ENCODE data around the gene CPEB3. TPM values are rescaled to one million over a fixed set of nuclear protein-coding genes. Genes with fewer than 3 reads are reported as not detected.

Gene CPEB3
- total and polyA plus RNA-seq, 4 donors, result 2.1 to 8.4 (median 5.1) TPM

- no peak for DNase-seq (ENCODE audit: low spot score)
- Histone ChIP-seq H3K9me3 (ENCODE audit: control insufficient read depth in 4 of 4, low read length in 3 of 4) (no peaks in the 10 kb centered on the region), H3K9ac (ENCODE audit: low read depth in 1 of 2, low read length in 2 of 2) (no peak overlapping the region), H3K36me3 (ENCODE audit: control insufficient read depth in 4 of 4, insufficient read depth in 3 of 4, low read depth in 1 of 4, low read length in 3 of 4) (peaks cover 0 to 24% (median 20%) of the 10 kb centered on the region in 4 donors), H3K4me3 (ENCODE audit: low read depth in 1 of 3, low read length in 3 of 3) (no peak overlapping the region), H3K27ac (ENCODE audit: low read depth in 1 of 2, low read length in 2 of 2) (no peak overlapping the region), H3K27me3 (ENCODE audit: control insufficient read depth in 4 of 4, insufficient read depth in 4 of 4, low read length in 3 of 4) (no peaks in the 10 kb centered on the region), H3K4me1 (ENCODE audit: control insufficient read depth in 4 of 4, insufficient read depth in 4 of 4, low read length in 3 of 4) (peaks cover 2 to 13% (median 6%) of the 10 kb centered on the region in 4 donors)
- TF ChIP-seq RAD21 (IDR thresholded peaks at IDR 0.05) (peak in 1 of 2 donors; percentile 55), RXRA (IDR thresholded peaks at IDR 0.05) (peak in 1 of 2 donors; percentile 27), GABPA (IDR thresholded peaks at IDR 0.05 in 1 of 2, conservative IDR thresholded peaks at IDR 0.05 in 1 of 2) (no peak), CTCF (IDR thresholded peaks at IDR 0.05; ENCODE audit: low read depth, low read length, missing input control) (no peak), FOXA2 (IDR thresholded peaks at IDR 0.05) (peak; percentile 46), HNF4A (conservative IDR thresholded peaks at IDR 0.05) (peak in 1 of 2 donors; percentile 27)
- TF ChIP-seq, protein P1, sequence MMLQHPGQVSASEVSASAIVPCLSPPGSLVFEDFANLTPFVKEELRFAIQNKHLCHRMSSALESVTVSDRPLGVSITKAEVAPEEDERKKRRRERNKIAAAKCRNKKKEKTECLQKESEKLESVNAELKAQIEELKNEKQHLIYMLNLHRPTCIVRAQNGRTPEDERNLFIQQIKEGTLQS (IDR thresholded peaks at IDR 0.05), result peak; percentile 22
These were observed 208.1 kb downstream of the CPEB3 start for GRCh38 chr10:92082583-92083280.

- no peak for TF ChIP-seq FOXA1 (IDR thresholded peaks at IDR 0.05)
- TF ChIP-seq CTCF (IDR thresholded peaks at IDR 0.05; ENCODE audit: low read depth, low read length, missing input control), result no peak
- peaks cover 2 to 27% (median 23%) of the 10 kb centered on the region in 4 donors for H3K36me3 ChIP-seq (ENCODE audit: control insufficient read depth in 4 of 4, insufficient read depth in 3 of 4, low read depth in 1 of 4, low read length in 3 of 4)
- H3K4me1 ChIP-seq (ENCODE audit: control insufficient read depth in 4 of 4, insufficient read depth in 4 of 4, low read length in 3 of 4), result peaks cover 2 to 9% (median 5%) of the 10 kb centered on the region in 4 donors
- DNase-seq (ENCODE audit: low spot score), result no peak
- no peak overlapping the region for H3K9ac ChIP-seq (ENCODE audit: low read depth in 1 of 2, low read length in 2 of 2)
- no peaks in the 10 kb centered on the region for H3K27me3 ChIP-seq (ENCODE audit: control insufficient read depth in 4 of 4, insufficient read depth in 4 of 4, low read length in 3 of 4)
- no peaks in the 10 kb centered on the region for H3K9me3 ChIP-seq (ENCODE audit: control insufficient read depth in 4 of 4, low read length in 3 of 4)
- no peak overlapping the region for H3K27ac ChIP-seq (ENCODE audit: low read depth in 1 of 2, low read length in 2 of 2)
- H3K4me3 ChIP-seq (ENCODE audit: low read depth in 1 of 3, low read length in 3 of 3), result no peak overlapping the region
These were observed 209.2 kb downstream of the CPEB3 start for GRCh38 chr10:92081641-92082040.

DNA sequence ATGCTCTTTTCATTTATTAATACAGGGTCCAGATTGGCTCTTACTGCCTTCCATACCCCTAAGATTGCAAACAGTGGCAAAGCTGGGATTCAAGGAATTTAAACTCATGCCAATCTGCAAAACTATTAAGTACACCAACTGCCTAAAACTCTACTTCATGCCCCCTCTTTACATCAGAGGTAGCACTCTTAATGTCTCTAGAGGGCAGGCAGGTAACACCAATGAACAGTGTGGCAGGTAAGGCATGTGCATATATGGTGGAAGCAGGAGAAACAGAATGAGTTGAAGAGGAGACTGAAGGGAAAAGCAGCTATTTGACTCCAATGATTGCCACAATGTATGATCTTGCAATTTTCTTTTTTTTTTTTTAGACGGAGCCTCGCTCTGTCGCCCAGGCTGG is 210.6 kb downstream of the CPEB3 start:
- no peak for DNase-seq (ENCODE audit: low spot score)
- Histone ChIP-seq H3K27ac (ENCODE audit: low read depth in 1 of 2, low read length in 2 of 2) (no peak overlapping the region), H3K9me3 (ENCODE audit: control insufficient read depth in 4 of 4, low read length in 3 of 4) (no peaks in the 10 kb centered on the region), H3K27me3 (ENCODE audit: control insufficient read depth in 4 of 4, insufficient read depth in 4 of 4, low read length in 3 of 4) (no peaks in the 10 kb centered on the region), H3K4me1 (ENCODE audit: control insufficient read depth in 4 of 4, insufficient read depth in 4 of 4, low read length in 3 of 4) (peaks cover 2 to 9% (median 5%) of the 10 kb centered on the region in 4 donors), H3K36me3 (ENCODE audit: control insufficient read depth in 4 of 4, insufficient read depth in 3 of 4, low read depth in 1 of 4, low read length in 3 of 4) (peaks cover 2 to 27% (median 26%) of the 10 kb centered on the region in 4 donors), H3K4me3 (ENCODE audit: low read depth in 1 of 3, low read length in 3 of 3) (no peak overlapping the region), H3K9ac (ENCODE audit: low read depth in 1 of 2, low read length in 2 of 2) (no peak overlapping the region)
- 99% methylated on average over 3 of the region's 3 CpGs for WGBS
- TF ChIP-seq, protein P1 (IDR thresholded peaks at IDR 0.05), result no peak
- peak in 1 of 2 donors; percentile 12 for TF ChIP-seq RAD21 (IDR thresholded peaks at IDR 0.05)

Data from liver (tissue), 9 donors.